ENCODE results near the gene CHRND.

- TF ChIP-seq POLR2AphosphoS5 (IDR thresholded peaks at IDR 0.05) (no peak), CTCF (IDR thresholded peaks at IDR 0.05) (no peak)
Observed at GRCh38 chr2:232541961-232542714, 16.2 kb downstream of the CHRND start.
